Measurements from ENCODE around the gene GPR17. TPM values are rescaled to one million over a fixed set of nuclear protein-coding genes. Genes with fewer than 3 reads are reported as not detected.

GPR17 gene
- total and polyA plus RNA-seq, 11 donors = 0.10 to 8.0 (median 0.26) TPM; not detected in 3

DNA sequence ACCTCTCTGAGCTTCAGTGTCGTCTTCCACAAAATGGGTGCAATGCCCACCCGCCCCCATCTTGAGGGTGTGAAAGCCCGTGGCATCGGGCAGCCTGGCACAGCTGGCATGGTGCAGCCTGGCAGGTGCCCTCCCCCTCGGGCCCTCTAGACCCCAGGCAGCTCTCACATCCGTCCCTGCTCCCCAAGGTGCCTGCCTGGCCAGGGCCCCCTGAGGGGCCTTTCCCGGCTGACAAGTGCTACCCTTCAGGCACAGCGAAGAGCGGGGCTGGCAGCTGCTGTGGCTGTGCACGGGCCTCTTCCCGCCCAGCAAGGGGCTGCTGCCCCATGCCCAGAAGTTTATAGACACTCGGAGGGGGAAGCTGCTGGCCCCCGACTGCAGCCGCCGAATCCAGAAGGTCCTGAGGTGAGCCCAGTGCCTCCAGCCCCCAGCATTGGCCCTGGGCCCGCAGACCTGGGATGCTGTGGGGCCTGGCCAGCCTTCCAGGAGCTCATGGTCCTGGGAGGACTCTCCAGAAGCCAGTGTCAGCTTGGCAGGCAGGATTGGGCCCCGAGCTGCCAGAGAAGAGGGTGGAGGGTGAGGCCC, 13.9 kb upstream of the GPR17 start:
- Histone ChIP-seq H3K27ac (peak overlapping the region; percentile 32 to 92 (median 76)), H3K36me3 (no peaks in the 10 kb centered on the region), H3K4me3 (no peak overlapping the region), H3K4me1 (peaks cover 24 to 93% (median 61%) of the 10 kb centered on the region in 12 donors), H3K27me3 (no peaks in the 10 kb centered on the region), H3K9me3 (no peaks in the 10 kb centered on the region)
- DNase-seq (peak in 4 of 5 donors; percentile 16 to 60 (median 30)), ATAC-seq (no peak)
- intact Hi-C loops (cut with DNase I) = loop anchor here in 2 of 10 donors (5.0 kb wide), 2 partner anchors 45 to 50 kb away; partner anchors contain the start of gene LIMS2 (in 1 of the 2)
- TF ChIP-seq, protein P1, sequence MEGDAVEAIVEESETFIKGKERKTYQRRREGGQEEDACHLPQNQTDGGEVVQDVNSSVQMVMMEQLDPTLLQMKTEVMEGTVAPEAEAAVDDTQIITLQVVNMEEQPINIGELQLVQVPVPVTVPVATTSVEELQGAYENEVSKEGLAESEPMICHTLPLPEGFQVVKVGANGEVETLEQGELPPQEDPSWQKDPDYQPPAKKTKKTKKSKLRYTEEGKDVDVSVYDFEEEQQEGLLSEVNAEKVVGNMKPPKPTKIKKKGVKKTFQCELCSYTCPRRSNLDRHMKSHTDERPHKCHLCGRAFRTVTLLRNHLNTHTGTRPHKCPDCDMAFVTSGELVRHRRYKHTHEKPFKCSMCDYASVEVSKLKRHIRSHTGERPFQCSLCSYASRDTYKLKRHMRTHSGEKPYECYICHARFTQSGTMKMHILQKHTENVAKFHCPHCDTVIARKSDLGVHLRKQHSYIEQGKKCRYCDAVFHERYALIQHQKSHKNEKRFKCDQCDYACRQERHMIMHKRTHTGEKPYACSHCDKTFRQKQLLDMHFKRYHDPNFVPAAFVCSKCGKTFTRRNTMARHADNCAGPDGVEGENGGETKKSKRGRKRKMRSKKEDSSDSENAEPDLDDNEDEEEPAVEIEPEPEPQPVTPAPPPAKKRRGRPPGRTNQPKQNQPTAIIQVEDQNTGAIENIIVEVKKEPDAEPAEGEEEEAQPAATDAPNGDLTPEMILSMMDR (IDR thresholded peaks at IDR 0.05) = no peak
- TF ChIP-seq POLR2A (IDR thresholded peaks at IDR 0.05) = no peak
- WGBS, 4 donors = 76 to 87% (median 78%) methylated on average over 16 to 17 of the region's 17 CpGs

DNA sequence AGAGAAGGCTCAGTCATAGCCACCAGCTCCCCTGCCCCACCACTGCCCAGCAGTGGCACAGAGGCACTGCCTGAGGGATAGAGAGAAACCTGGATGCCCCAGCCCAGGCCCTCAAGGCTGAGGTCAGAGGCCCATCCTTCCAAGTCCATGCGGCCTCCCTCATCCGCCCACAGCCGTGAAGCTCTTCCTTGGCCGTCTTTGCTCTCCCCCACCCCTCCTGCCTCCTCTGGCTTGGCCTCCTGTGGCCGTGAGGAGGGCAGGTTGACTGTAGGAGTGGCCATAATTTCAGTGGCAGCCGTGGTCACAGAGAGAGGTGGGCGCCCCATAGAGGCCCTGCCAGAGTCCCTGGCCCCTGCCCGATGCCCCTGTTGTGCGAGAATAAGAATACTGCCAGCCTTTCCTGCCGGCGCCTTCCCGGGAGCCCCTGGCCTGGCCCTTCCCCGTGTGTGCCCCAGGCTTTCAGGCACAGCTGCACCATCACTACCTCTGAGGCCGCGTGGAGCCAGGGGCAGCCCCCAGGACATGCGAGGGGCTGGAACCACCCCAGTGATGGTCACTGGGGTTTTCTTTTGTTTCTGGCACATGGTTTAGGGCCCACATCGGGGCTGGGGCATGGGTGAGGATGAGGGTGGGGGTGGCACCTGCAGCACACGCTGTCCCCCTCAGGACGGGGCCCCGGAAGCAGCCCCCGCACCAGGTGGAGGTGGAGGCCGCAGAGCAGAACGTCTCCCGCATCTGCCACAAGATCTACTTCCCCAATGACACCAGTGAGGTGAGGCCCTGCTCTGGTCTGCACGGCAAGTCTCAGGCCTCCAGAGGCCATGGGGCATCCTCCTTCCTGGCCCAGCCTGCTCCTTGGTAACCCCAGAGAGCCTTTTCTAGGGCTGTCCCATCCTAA, 13.1 kb upstream of the GPR17 start:
- intact Hi-C loops (cut with DNase I) = loop anchor here in 2 of 10 donors (5.0 kb wide), 2 partner anchors 44 to 49 kb away; partner anchors contain the start of gene LIMS2 (in 1 of the 2)
- Histone ChIP-seq H3K9me3 (no peaks in the 10 kb centered on the region), H3K4me1 (peaks cover 28 to 94% (median 68%) of the 10 kb centered on the region in 12 donors), H3K27me3 (no peaks in the 10 kb centered on the region), H3K27ac (peak overlapping the region; percentile 7 to 92 (median 76)), H3K4me3 (no peak overlapping the region), H3K36me3 (no peaks in the 10 kb centered on the region)
- no peak for ATAC-seq
- peak in 2 of 5 donors; percentile 33 to 56 for DNase-seq
- 55 to 75% (median 69%) methylated on average over 6 to 25 of the region's 25 CpGs for WGBS, 4 donors
- TF ChIP-seq, protein P1 (IDR thresholded peaks at IDR 0.05) = no peak
- no peak for TF ChIP-seq POLR2A (IDR thresholded peaks at IDR 0.05)

DNA sequence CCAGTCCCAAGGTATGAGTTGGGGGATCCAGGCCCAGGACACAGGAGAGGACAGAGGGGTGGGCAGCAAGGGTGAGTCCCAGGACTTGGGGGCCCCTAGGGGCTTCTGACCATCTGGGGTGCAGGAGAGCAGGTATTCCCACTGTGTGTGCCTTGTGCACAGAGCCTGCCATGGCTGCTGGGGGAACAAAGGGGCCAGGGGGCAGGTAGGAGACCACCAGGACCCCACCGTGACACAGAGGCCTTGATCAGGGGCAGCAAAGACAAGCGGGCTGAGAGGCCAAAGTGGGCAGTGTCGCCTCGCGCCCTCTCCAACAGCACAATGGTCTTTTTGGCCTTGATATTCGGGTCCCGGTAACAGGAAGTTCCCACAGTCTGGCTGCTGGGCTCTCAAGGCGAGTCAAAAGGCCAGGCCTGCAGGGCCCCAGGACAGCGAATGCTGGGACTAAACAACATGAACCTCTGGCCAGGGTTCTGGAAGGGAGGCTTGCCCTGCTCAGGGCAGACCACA, 12.3 kb upstream of the GPR17 start:
- TF ChIP-seq POLR2A (IDR thresholded peaks at IDR 0.05) = peak in 1 of 2 donors; percentile 12
- TF ChIP-seq, protein P1 (IDR thresholded peaks at IDR 0.05) = no peak
- no peaks in the 10 kb centered on the region for H3K9me3 ChIP-seq
- H3K4me1 ChIP-seq = peaks cover 31 to 98% (median 74%) of the 10 kb centered on the region in 12 donors
- no peak overlapping the region for H3K4me3 ChIP-seq
- intact Hi-C loops (cut with DNase I) = loop anchor here in 2 of 10 donors (5.0 kb wide), 2 partner anchors 44 to 49 kb away; partner anchors contain the start of gene LIMS2 (in 1 of the 2)
- WGBS, 4 donors = 45 to 62% (median 52%) methylated on average over 9 of the region's 9 CpGs
- peak overlapping the region; percentile 7 to 92 (median 76) for H3K27ac ChIP-seq
- H3K36me3 ChIP-seq = peaks cover 0 to 6% (median 2%) of the 10 kb centered on the region in 9 donors
- ATAC-seq = no peak
- no peaks in the 10 kb centered on the region for H3K27me3 ChIP-seq
- peak in 3 of 5 donors; percentile 40 to 43 (median 42) for DNase-seq

Measured in heart left ventricle (tissue), 16 donors.